ENCODE measurements around the gene CCDC126. TPM values are rescaled to one million over a fixed set of nuclear protein-coding genes. Genes with fewer than 3 reads are reported as not detected.
"Not testable (repeated sequence)": the region's sequence is repeated elsewhere in the genome, so short reads cannot be mapped to it uniquely, and the experiment has no call there.

The CCDC126 gene
- total RNA-seq (ENCODE audit: low replicate concordance), result 3.9 and 8.5 TPM in 2 replicates

- no peak for TF ChIP-seq CTCF (IDR thresholded peaks at IDR 0.05; ENCODE audit: insufficient read depth, low read length)
- peak; percentile 85 for DNase-seq (ENCODE audit: low read depth)
- peak within 1 kb of the TSS; percentile 88 for H3K4me3 ChIP-seq (ENCODE audit: low read depth, low read length)
Measured at GRCh38 chr7:23597094-23598091, at the start of gene CCDC126. TSS of gene CCDC126 (plus strand) at chr7:23597382. CDS start at chr7:23611316, 13,934 bp downstream.

GRCh38 chr7:23547662-23548061 lies 49.5 kb upstream of the CCDC126 start:
- TF ChIP-seq CTCF (IDR thresholded peaks at IDR 0.05; ENCODE audit: insufficient read depth, low read length), result no peak
- H3K4me3 ChIP-seq (ENCODE audit: low read depth, low read length), result no peak overlapping the region
- DNase-seq (ENCODE audit: low read depth), result no peak

- no peak for TF ChIP-seq CTCF (IDR thresholded peaks at IDR 0.05; ENCODE audit: insufficient read depth, low read length)
- no peak for DNase-seq (ENCODE audit: low read depth)
- H3K4me3 ChIP-seq (ENCODE audit: low read depth, low read length), result no peak overlapping the region
Measured at GRCh38 chr7:23558303-23558702, 38.9 kb upstream of the CCDC126 start.

GRCh38 chr7:23570592-23571200 lies 26.5 kb upstream of the CCDC126 start:
- peak; percentile 83 for DNase-seq (ENCODE audit: low read depth)
- H3K4me3 ChIP-seq (ENCODE audit: low read depth, low read length), result no peak overlapping the region
- peak; percentile 90 for TF ChIP-seq CTCF (IDR thresholded peaks at IDR 0.05; ENCODE audit: insufficient read depth, low read length)

- DNase-seq (ENCODE audit: low read depth); H3K4me3 ChIP-seq (ENCODE audit: low read depth, low read length): not testable (repeated sequence)
Measured at GRCh38 chr7:23581975-23582374, 15.2 kb upstream of the CCDC126 start.

- not testable (repeated sequence) for H3K4me3 ChIP-seq (ENCODE audit: low read depth, low read length); DNase-seq (ENCODE audit: low read depth)
Measured at GRCh38 chr7:23585304-23585703, 11.9 kb upstream of the CCDC126 start.

GRCh38 chr7:23586159-23586558 lies 11.0 kb upstream of the CCDC126 start:
- no peak for DNase-seq (ENCODE audit: low read depth)
- no peak for TF ChIP-seq CTCF (IDR thresholded peaks at IDR 0.05; ENCODE audit: insufficient read depth, low read length)
- no peak overlapping the region for H3K4me3 ChIP-seq (ENCODE audit: low read depth, low read length)
